ENCODE measurements around the gene GABBR2.

DNA sequence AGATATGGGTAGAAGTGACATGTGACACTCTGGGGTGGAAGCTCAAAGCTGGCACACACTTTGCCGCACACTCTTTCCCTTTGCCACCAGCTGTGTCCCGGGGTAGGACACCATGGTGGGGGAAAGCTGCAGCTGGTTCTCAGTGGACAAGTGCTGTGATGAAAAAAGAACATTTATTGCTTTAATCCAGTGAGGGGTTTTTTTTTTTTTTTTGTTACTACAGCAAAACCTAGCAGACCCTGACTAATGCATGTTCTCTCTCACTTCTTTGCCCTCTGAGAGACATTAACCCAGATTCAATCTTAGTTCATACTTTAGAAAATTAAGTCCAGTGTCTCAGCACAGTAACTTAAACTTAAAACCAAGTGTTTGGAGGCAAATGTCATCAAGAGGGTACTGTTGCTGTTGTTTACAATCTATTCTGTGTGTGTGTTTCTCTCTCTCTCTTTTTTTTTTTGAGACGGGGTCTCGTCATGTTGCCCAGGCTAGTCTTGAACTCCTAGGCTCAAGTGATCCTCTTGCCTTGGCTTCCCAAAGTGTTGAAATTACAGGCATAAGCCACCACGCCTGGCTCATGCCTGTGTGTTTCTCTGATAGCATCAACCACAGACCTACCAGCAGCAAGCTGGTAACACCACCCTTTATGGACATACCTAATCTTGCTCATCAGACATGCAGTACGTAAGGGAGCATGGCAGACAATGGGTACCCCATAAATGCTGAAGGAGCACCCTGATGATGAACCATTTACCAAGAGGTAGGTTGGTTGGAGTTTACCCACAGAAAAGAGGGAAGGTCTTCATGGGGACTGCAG is 368.5 kb downstream of the GABBR2 start:
- TF ChIP-seq CTCF (IDR thresholded peaks at IDR 0.05) (no peak), POLR2A (IDR thresholded peaks at IDR 0.05) (no peak), POLR2AphosphoS5 (IDR thresholded peaks at IDR 0.05) (no peak), EP300 (IDR thresholded peaks at IDR 0.05) (no peak)

Data from suprapubic skin (tissue), 4 donors.